ENCODE measurements around the gene CYTH1. TPM values are rescaled to one million over a fixed set of nuclear protein-coding genes. Genes with fewer than 3 reads are reported as not detected.

The CYTH1 gene
- total RNA-seq, 2 donors from 2014 or later: 54.6 to 68.9 TPM

- DNase-seq: no peak
- Histone ChIP-seq H3K27me3 (no peaks in the 10 kb centered on the region), H3K4me1 (peaks cover under 1% of the 10 kb centered on the region), H3K36me3 (peaks cover 19% of the 10 kb centered on the region), H3K9ac (ENCODE audit: low read depth in 2 of 2, low read length in 2 of 2) (no peak overlapping the region), H3K9me3 (no peaks in the 10 kb centered on the region), H3K4me3 (no peak overlapping the region), H3K27ac (no peak overlapping the region)
- TF ChIP-seq CTCF (IDR thresholded peaks at IDR 0.05): no peak
- intact Hi-C loops (cut with DNase I): loop anchor here (5.0 kb wide), 1 partner anchor 298 kb away; no protein-coding TSS in a partner anchor
These were observed 13.0 kb upstream of the CYTH1 start for GRCh38 chr17:78794864-78795640.

GRCh38 chr17:78794399-78794798 lies 12.3 kb upstream of the CYTH1 start:
- peaks cover 19% of the 10 kb centered on the region for H3K36me3 ChIP-seq
- H3K27ac ChIP-seq: no peak overlapping the region
- peaks cover 5% of the 10 kb centered on the region for H3K4me1 ChIP-seq
- H3K9ac ChIP-seq (ENCODE audit: low read depth in 2 of 2, low read length in 2 of 2): no peak overlapping the region
- intact Hi-C loops (cut with DNase I): no loop called here
- no peaks in the 10 kb centered on the region for H3K9me3 ChIP-seq
- no peak for DNase-seq
- H3K4me3 ChIP-seq: no peak overlapping the region
- no peak for TF ChIP-seq CTCF (IDR thresholded peaks at IDR 0.05)
- H3K27me3 ChIP-seq: no peaks in the 10 kb centered on the region

GRCh38 chr17:78793968-78794367 lies 11.9 kb upstream of the CYTH1 start:
- Histone ChIP-seq H3K4me3 (no peak overlapping the region), H3K27me3 (no peaks in the 10 kb centered on the region), H3K4me1 (peaks cover 9% of the 10 kb centered on the region), H3K9ac (ENCODE audit: low read depth in 2 of 2, low read length in 2 of 2) (no peak overlapping the region), H3K36me3 (peaks cover 19% of the 10 kb centered on the region), H3K27ac (no peak overlapping the region), H3K9me3 (no peaks in the 10 kb centered on the region)
- no peak for TF ChIP-seq CTCF (IDR thresholded peaks at IDR 0.05)
- no peak for DNase-seq
- intact Hi-C loops (cut with DNase I): no loop called here

- H3K4me1 ChIP-seq: peaks cover 9% of the 10 kb centered on the region
- no peak for TF ChIP-seq CTCF (IDR thresholded peaks at IDR 0.05)
- DNase-seq: no peak
- peaks cover 19% of the 10 kb centered on the region for H3K36me3 ChIP-seq
- H3K9ac ChIP-seq (ENCODE audit: low read depth in 2 of 2, low read length in 2 of 2): no peak overlapping the region
- H3K27me3 ChIP-seq: no peaks in the 10 kb centered on the region
- H3K27ac ChIP-seq: no peak overlapping the region
- no peaks in the 10 kb centered on the region for H3K9me3 ChIP-seq
- intact Hi-C loops (cut with DNase I): no loop called here
- H3K4me3 ChIP-seq: no peak overlapping the region
These were observed 11.3 kb upstream of the CYTH1 start for GRCh38 chr17:78793415-78793814.

GRCh38 chr17:78791840-78792709 lies 10.0 kb upstream of the CYTH1 start:
- Histone ChIP-seq H3K4me1 (peaks cover 9% of the 10 kb centered on the region), H3K27ac (no peak overlapping the region), H3K36me3 (peaks cover 19% of the 10 kb centered on the region), H3K27me3 (no peaks in the 10 kb centered on the region), H3K4me3 (no peak overlapping the region), H3K9ac (ENCODE audit: low read depth in 2 of 2, low read length in 2 of 2) (no peak overlapping the region), H3K9me3 (no peaks in the 10 kb centered on the region)
- TF ChIP-seq CTCF (IDR thresholded peaks at IDR 0.05): no peak
- intact Hi-C loops (cut with DNase I): no loop called here
- DNase-seq: no peak

Data from colonic mucosa (tissue), 4 donors.